Measurements from ENCODE around the gene SNAP47.

Gene SNAP47

GRCh38 chr1:227732586-227733308 is 2.5 kb upstream of the SNAP47 start:
- DNase-seq = no peak

- DNase-seq = no peak
Measured at GRCh38 chr1:227733309-227733705, 1.9 kb upstream of the SNAP47 start.

DNA sequence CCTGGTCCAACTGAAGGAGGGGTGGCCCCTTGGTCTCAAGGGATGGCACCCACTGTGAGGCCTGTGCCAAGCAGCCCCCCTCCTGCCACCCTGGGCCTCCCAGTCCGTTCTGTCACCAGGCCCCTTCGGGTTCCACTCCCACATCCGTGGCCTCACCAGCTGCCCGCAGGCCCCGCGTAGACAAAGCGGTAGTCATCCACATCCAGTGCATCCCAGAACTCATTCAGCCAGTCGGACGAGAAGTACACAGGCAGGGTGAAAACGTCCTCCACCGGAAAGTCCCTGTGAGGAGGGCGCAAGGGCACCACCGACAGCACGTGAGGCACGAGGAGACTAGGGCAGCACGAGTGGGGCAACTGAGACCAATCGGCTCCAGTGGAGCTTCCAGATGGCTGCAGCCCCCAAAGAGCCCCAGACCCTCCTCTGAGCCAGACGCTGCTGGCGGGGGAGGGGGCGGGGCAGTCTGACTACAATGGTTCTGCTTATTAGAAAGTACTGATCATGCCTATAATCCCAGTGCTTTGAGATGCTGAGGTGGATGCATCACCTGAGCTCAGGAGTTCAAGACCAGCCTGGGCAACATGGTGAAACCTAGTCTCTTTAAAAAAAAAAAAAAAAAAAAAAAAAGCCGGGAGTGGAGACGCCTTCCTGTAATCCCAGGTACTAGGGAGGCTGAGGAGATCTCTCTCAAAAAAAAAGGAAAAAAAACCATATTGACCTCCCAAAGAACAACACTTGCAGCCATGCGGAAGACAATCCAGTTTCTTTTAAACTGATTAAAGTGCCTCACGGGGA is 1.3 kb upstream of the SNAP47 start:
- DNase-seq = no peak

GRCh38 chr1:227734546-227734855 is 734 bp upstream of the SNAP47 start:
- DNase-seq = no peak

DNA sequence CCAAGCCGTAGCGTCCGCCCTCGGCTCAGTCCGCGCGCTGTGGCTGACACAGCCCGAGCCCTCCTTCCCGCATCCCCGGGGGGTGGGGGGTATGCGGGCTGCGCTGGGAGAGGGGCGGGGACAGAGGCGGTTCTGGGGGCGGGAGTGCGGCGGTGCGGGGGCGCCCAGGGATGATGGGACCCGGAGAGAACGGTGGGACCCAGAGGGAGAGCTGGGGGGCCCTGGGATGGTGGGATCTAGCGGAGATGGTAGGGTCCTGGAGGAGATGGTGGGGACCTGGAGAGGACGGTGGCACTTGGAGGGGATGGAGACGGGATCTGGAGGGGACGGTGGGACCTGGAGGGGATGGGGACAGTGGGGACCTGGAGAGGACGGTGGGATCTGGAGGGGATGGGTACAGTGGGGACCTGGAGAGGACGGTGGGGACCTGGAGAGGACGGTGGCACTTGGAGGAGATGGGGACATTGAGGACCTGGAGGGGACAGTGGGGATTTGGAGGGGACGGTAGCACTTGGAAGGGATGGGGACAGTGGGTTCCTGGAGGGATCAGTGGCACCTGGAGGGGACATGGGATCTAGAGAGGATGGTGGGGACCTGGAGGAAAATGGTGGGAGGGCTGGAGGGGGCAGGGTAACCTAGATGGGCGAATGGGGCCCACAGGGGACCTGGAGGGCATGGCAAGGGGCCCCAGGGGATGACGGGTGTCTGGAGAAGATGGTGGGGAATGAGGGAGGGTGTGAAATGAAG is 477 bp downstream of the SNAP47 start:
- no peak for DNase-seq

GRCh38 chr1:227736814-227737432 is 1.7 kb downstream of the SNAP47 start:
- no peak for DNase-seq

- DNase-seq = no peak
Measured at GRCh38 chr1:227738820-227739219, 3.6 kb downstream of the SNAP47 start.

DNA sequence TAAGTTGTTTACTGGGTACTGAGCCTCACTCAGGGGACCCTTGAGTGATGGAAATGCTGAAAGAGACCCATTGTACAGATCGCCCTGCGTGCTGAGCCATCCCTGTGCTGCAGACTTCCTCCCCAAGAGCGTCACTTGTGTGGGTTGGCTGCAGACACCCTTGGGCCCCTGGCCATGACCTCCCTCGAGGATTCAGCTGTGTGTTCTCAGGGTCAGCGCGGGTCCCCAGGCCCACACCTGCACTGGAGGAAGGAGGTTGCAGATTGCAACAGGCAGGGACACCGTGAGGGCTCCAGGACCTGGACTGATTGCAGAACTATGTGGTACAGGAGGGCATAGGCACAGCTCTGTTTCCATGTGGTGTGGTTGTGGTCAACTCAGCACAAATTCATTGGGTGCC is 4.4 kb downstream of the SNAP47 start:
- DNase-seq = no peak

GRCh38 chr1:227740401-227740960 is 5.2 kb downstream of the SNAP47 start:
- DNase-seq = no peak

GRCh38 chr1:227741166-227741870 is 6.1 kb downstream of the SNAP47 start:
- DNase-seq = no peak

GRCh38 chr1:227742738-227743715 is 7.8 kb downstream of the SNAP47 start:
- DNase-seq = no peak

GRCh38 chr1:227744668-227745067 is 9.4 kb downstream of the SNAP47 start:
- no peak for DNase-seq

GRCh38 chr1:227745568-227746265 is 10.5 kb downstream of the SNAP47 start:
- no peak for DNase-seq

DNA sequence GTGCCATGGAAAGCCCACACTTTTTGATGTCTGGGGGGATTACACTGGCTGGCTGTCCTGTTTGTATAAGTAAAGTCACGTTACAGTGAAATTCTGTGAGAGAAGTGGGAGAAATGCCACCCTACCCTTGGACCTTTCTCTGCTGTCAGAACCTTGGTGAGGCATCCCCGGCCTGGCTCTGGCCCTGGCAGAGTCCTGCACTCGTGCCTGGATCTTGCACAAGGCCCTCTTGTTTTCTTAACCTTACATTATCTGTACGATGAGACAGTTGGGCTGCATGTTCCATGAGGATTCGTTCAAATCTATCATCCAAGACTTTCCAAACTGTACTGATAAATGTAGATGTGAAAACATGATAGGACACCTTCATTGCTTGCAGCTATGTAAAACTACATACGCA is 11.4 kb downstream of the SNAP47 start:
- DNase-seq = no peak

DNA sequence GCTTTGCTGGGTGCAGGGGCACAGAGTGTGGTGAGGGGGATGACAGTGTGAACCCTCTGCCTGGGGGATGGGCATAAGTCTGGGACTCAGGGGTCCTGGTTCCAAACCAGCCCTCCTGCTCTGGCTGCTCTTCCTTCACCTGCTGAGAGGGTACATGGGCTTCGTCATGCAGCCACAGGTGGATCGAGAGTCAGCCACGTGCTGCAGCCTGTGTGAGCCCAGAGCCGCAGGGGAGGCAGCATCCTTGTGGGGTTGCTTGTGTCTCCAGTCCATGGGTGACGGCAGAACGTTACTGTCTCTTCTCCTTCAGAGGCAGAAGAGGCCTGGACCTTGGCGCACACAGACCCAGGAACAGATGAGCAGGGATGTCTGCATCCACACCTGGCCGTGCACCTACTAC is 12.1 kb downstream of the SNAP47 start:
- DNase-seq = no peak

DNA sequence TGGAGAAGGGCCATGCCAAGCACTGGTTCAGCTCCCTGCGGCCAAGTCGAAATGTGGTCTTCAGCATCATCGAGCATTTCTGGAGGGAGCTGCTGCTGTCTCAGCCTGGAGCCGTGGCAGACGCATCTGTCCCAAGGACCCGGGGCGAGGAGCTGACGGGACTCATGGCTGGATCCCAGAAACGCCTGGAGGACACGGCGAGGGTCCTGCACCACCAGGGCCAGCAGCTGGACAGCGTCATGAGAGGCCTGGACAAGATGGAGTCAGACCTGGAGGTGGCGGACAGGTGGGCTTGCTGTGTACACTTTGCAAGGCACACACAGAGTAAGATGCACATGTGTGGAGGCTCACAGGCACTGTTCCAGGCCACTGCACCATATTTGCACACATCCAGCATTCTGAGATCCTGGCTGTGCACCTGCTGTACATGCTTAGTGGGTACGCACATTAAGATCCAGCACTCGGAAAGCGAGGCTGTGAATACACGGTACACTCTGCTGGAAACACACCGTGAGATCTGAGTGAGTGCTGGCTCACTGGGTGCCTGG is 12.8 kb downstream of the SNAP47 start:
- DNase-seq = no peak

DNA sequence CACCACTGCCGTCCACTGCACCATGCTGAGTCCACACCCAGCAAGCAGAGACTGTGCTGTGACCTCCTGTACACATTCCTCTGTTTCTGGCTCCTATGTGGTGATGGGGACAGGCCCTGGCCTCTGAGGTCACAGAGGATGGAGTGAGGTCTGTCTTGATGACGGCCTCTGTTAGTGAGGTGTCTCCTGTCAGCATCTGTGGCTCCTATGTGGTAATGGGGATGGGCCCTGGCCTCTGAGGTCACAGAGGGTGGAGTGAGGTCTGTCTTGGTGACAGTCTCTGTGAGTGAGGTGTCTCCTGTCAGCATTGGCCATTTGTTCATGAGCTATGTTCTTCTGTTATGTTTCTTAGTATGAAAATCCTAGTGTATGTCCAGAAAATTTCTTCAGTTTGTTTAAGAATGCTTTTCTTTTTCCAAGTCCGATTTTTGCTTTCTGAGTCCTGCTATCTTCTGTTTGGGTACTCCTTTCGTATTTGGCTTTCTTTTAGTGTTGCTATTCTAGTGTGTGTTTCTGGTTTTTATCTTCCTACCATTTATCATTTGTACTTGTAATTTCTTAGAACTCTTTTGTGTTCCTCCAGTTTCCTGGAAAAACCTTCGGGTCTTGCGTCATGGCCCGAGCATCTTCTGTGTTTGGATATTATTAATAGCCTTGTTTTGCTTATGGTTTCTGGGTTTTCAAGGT is 13.4 kb downstream of the SNAP47 start:
- peak in 1 of 2 donors; percentile 55 for DNase-seq

- DNase-seq = no peak
Measured at GRCh38 chr1:227749225-227749624, 14.0 kb downstream of the SNAP47 start.

- DNase-seq = no peak
Measured at GRCh38 chr1:227749916-227750710, 14.9 kb downstream of the SNAP47 start.
